Bone marrow (tissue), 2 donors: ENCODE measurements around the gene CRELD1.
A peak's percentile ranks its signal among the peaks of the same experiment; 100 is the strongest.
"Not testable (repeated sequence)": the region's sequence is repeated elsewhere in the genome, so short reads cannot be mapped to it uniquely, and the experiment has no call there.

Experiments
- DNase-seq, 2 donors: peaks; one replicate each; lab custom pipeline; 2025; lab: John Stamatoyannopoulos, UW

The CRELD1 gene, protein sequence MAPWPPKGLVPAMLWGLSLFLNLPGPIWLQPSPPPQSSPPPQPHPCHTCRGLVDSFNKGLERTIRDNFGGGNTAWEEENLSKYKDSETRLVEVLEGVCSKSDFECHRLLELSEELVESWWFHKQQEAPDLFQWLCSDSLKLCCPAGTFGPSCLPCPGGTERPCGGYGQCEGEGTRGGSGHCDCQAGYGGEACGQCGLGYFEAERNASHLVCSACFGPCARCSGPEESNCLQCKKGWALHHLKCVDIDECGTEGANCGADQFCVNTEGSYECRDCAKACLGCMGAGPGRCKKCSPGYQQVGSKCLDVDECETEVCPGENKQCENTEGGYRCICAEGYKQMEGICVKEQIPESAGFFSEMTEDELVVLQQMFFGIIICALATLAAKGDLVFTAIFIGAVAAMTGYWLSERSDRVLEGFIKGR

DNA sequence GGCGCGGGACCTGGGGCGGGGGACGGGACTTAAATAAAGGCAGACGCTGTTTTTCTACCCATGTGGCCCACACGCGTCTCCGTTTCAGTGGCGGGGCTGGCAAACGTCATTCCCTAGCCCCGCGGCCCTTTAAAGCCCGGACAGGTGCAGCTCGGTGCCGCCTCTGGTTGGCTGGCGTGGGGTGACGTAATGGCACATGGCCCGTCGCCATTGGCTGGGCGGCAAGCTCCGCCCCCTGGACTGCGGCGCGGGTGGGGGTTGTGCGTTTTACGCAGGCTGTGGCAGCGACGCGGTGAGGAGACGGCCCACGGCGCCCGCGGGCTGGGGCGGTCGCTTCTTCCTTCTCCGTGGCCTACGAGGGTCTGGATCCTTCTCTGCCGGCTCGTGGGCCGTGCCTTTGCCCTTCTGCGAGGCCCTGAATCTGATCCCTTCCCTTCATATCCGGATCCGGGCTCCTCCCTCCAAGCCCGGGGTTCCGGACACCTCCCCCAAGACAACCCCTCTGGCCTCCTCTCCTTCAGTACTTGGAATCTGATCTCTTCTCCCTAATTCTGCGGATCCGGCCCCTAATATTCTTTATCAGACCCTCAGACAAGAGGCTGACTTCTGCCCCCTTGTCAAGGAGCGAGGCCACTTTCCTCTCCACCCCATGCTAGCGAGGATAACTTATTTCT, at the start of gene CRELD1:
TSS of gene CRELD1 (plus strand) at position 274 of the 674 bp plus-strand sequence. CDS start 605 bp downstream, outside the sequence.
- peak; percentile 87 to 88 for DNase-seq

DNA sequence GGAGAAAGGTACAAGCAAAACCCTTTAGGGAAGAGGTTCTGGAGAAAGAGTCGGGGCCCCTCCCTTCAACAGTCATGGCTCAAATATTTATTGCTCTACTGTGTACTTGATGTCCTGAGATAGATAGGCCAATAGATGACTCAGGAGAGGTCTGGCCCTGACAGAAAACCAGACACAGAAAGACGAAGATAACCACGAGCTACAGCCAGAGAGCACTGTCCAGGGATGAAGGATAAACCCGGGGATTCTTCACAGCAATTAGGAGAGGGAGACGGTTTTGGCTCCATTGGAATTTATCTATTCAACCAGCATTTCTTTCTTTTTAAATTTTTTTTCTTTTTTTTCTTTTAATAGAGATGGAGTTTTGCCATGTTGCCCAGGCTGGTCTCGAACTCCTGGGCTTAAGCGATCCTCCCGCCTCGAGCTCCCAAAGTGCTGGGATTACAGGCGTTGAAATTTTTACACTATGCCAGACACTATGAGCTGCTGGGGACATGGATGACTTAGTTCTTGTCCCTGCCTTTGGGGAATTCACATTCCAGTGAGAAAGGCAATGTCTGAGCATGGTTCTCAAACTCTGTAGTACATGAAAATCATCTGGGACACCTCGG, 49.0 kb upstream of the CRELD1 start:
- DNase-seq = no peak

DNA sequence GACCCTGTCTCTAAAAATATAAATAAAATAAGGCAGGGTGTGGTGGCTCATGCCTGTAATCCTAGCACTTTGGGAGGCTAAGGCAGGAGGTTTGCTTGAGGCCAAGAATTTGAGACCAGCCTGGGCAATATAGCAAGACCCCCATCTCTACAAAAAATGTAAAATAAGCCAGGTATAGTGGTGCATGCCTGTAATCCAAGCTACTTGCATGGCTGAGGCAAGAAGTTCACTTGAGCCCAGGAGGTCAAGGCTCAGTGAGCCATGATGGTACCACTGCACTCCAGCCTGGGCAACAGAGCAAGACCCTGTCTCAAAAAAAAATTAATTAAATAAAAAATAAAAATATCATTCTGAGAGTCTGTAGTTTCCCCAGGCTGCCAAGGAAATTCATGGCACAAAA, 47.3 kb upstream of the CRELD1 start:
- no peak for DNase-seq

DNA sequence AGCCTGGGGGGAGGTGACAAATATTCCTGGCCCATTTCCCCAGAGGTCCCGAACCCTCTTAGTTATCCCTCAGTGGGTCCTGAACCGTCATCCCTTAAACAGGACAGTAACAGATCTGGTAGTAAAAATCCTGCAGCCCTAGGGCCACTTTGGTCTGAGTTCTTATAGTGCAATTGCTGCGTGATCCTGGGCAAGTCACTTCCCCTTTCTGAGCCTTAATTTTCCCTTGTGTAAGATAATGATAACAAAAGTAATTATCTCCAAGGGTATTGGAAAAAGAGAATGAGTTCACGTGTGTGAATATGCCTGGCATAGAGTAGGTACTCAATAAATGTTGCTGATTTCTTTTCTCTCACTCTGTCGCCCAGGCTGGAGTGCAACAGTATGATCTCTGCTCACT, 46.2 kb upstream of the CRELD1 start:
- no peak for DNase-seq

DNA sequence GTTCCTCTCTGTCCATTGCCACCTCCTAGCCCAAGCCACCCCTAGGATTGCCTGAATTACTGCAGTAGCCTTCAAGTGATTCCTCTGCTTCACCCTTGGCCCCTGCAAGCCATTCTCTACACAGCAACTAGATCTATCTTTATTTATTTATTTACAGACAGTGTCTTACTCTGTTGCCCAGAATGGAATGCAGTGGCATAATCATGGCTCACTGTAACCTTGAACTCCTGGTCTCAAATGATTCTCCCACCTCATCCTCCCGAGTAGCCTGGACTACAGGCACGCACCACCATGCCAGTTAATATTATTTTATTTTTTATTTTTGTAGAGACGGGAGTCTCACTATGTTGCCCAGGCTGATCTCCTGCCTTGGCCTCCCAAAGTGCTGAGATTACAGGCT, 45.1 kb upstream of the CRELD1 start:
- DNase-seq = no peak

DNA sequence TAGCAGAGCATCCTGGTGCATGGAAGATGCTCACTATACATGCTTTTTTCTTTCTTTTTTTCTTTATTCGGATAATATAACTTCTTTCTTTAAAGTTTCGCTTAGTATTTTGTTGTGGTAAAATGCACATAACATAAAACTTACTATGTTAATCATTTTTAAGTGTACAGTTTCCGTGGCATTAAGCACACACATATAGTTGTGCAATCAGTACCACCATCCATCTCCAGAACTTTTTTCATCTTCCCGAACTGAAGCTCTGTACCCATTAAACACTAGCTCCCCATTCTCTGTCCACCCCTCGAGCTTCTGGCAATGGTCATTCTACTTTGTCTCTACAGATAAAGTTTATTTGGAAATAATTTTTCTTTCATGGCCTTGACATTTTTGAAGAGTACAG, 44.2 kb upstream of the CRELD1 start:
- DNase-seq = no peak

DNA sequence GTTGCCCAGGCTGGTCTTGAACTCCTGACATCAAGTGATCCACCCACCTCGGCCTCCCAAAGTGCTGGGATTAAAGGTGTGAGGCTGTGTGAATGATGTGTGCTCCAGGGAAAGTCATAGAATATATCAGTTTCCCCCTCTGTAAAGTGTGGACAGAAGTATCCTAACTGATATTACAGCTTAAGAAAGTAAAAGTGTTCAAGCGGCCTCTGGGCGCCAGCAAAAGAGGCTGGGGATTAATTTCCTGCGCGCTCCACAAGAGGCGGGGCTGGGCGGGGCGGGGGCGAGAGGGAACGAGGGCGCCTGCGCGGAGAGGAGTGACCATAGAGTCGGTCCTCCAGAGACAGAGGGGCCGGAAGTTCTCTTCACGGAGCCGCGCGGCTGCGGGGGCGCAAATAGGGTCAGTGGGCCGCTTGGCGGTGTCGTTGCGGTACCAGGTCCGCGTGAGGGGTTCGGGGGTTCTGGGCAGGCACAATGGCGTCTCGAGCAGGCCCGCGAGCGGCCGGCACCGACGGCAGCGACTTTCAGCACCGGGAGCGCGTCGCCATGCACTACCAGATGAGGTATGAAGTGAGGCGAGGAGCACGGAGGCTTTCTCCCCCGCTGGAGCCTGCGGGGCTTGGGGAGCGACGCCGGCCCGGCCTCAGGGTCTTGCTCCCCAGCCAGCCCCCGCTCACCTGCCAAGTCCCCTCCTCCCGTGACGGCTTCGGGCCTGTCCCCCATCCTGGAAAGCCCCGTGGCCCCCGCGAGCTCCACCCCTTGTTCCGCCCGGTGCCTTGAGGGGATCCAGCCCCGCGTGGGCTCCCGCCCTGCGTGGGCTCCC, 43.2 kb upstream of the CRELD1 start, which contains the start of gene JAGN1:
TSS of gene JAGN1 (plus strand) at position 362 of the 823 bp plus-strand sequence. CDS start at position 475, 113 bp downstream.
- peak; percentile 82 to 94 for DNase-seq

DNA sequence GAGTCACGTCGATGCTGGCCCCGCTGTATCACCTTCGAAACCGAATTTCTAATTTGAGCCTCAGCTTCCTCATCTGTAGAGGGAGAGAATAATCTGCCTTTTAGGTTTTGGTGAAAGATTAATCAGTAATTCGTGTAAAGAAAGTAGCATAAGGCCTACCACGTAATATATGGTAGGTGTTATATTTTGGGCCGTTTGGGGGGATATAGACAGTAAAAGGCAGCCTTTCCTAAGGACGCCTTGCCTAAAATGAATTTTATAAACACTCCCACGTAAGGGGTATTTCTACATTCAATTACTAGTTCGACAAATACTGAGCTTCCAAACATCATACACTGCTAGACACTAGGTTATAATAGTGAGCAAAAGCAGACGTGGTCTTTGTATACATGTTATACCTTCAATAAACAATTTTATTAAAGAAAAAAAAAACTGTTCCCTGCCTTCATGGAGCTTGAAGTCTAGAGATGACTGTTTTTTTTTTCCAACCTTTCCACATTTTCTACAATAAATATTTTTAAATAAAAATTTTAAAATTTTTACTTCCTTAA, 42.5 kb upstream of the CRELD1 start:
- DNase-seq = no peak

DNA sequence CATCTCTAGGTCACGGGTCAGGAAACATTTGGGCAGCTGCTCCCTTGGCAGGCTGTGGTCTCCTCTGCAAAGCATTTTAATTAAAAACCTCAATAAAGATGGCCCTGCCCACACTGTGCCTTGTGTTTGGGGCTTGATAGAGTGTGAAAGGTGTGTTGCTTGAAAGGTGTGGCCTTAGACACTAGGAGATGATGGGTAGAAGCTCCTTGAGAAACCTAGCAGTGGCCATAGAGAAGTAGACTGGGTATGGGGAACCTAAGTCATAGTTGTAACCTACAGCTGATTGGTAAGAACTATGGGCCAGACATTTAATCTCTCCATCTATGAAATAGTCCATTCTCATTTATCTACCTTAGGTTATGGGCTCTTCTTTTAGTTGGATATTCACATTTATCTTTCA, 39.9 kb upstream of the CRELD1 start:
- no peak for DNase-seq

DNA sequence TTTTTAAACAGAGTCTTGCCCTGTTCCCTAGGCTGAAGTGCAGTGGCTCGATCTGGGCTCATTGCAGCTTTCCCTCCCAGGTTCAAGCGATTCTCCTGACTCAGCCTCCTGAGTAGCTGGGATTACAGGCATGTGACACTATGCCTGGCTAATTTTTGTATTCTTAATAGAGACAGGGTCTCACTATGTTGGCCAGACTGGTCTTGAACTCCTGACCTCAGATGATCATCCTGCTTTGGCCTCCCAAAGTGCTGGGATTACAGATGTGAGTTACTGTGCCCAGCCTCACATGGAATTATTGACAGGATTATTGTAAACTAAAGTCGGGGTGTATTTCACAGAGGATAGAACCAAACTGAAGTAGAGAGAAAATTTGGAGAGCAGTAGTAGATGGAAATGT, 37.9 kb upstream of the CRELD1 start:
- not testable (repeated sequence) for DNase-seq

DNA sequence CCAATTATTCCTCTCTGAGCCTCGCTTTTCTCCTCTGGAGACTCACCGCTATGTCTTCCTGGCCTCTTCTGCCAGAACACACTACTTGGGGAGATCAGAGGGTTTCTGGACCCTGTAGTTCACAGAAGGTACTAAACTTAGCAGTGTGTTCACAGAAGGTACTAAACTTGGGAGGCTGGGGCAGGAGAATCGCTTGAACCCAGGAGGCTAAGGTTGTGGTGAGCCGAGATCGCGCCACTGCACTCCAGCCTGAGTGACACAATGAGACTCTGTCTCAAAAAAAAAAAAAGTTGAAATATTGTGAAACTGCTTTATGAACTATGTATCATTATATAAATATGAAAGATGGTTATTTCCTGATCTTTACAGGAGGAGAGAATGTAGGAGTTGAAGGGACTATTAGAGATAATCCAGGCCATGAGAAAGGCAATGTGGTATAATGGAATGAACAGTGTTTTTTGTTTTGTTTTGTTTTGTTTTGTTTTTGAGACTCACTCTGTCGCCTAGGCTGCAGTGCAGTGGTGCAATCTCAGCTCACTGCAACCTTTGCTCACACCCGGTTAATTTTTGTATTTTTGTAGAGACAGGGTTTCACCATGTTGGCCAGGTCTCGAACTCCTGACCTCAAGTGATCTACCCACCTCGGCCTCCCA, 36.8 kb upstream of the CRELD1 start:
- DNase-seq = not testable (repeated sequence)

DNA sequence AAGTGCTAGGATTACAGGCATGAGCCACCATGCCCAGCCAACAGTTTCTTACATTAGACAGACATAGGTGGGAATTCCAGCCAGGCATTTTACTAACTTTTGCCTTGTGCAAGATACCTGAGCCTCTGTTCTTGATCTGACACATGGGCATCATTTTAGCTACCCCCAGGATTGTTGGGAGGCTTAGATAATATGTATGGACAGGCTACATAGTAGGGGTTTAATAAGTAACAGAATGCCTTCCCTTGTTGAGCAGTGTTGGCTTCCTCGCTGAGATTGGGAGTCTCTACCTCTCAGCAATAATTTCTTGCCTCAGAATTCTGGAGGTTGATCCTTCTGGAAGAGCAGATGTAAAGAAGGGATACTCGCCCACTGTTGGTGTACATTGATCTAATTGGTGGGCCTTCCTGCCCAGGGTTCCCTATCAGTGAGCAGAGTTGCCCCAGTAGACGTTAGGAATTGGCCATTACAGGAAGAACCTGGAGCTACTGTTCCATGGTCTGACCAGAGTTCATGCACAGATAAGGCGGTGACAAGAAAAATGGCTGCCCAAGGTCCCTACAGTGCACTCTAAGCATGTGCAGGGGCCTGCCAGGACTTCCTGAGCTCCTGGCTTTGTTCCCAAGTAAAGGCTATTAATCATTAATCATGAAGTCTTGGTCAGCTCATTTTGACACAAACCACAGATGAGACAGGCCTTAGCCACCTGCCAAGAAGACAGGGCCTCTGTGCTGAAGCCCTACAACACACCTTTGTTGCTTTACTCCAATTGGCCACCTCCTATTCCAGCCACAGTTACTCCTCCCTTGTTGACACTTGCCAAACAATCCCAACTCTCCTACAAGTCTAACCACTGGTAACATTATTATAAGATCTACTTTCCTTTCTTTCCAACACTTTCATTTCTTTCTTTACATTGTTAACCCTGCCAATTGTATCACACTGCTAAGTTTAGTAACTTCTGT, 35.9 kb upstream of the CRELD1 start:
- no peak for DNase-seq

DNA sequence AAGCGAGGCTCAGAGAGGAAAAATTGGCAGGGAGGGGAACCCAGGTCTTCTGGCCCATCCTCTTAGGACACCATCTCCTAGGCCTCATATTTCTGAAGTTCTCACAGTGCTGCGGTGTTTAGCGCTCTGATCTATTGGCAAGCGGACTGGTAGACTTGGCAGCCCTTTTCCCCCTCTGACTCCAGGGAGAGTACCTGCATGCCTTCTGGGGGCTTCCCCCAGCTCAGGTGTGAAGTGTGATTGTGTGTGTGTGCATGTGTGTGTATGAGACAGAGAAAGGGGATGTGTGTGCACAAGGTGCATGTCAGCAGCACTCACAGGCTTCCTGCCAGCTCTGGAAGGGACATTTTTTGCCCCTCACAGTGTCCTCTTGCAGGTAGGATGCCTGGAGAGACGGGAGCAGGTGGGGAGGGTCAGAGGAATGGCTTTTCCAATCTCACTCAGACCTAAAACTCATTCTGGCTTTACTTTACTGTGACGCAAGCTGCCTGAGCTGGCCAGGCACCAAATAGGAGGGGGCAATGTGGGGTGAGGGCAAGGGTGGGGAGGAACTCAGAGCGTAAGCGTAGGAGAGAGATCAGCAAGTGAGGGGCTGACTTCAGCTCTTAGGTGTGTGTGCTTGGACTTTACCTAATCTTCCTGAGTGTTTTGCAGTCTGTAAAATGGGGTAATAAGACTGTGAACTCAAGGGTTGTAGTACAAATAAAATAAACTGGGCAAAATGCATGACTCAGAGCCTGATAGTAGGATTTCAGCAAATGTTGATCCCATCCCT, 35.0 kb upstream of the CRELD1 start:
- no peak for DNase-seq

DNA sequence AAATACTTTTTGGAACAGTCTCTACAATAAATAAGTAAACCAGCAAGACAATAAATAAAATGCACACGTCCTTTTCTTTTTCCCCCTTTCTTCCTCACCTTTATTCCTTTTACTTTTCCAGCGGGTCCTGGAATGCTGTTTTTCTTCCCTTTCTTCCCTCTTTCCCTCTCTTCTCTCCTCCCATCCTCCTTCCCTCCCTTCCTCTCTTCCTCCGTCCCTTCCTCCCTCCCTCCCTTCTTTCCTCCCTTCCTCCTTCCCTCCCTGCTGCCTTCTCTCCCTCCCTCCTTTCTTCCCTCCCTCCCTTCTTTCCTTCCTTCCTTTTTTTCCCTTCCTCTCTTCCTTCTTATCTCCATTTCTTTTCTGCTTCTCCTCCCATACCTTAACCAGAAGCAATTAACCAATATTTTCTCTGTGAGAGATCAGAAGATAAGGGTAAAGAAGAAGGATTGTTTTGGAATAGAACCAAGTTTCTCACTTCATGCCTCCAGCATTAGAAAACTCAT, 34.3 kb upstream of the CRELD1 start:
- DNase-seq = no peak

DNA sequence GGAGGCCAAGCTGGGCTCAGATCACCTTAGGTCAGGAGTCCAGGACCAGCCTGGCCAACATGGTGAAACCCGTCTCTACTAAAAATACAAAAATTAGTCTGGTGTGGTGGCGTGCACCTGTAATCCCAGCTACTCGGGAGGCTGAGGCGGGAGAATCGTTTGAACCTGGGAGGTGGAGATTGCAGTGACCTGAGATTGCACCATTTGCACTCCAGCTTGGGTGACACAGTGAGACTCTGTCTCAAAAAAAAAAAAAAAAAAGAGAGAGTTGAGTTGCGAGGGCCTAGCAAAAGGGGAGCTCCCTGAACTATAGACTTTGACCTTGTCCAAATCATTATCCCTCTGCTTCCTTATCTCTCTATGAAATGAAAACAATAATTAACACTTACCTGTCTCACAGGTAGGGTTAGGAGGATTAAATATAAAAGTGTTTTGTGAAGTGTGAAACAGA, 32.6 kb upstream of the CRELD1 start:
- not testable (repeated sequence) for DNase-seq

DNA sequence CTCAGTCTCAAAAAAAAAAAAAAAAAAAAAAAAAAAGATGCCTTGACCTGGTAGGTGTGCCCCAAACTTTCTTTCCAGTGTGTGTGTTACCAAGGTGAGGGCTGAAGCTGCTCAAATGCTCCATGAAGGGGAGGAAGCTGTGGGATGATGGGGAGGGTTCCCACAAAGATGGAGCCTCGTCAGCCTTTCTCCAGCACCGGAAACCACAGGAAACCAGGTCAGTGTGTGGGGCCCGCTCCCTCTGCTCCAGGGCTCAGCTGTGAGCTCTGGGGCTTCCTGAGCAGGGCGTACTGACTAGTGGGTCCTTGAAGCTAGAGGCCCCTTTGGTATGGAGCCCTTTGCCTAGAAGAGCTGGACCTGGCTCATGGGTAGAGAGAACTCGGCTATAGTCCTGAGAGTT, 31.7 kb upstream of the CRELD1 start:
- DNase-seq = peak in 1 of 2 donors; percentile 47

DNA sequence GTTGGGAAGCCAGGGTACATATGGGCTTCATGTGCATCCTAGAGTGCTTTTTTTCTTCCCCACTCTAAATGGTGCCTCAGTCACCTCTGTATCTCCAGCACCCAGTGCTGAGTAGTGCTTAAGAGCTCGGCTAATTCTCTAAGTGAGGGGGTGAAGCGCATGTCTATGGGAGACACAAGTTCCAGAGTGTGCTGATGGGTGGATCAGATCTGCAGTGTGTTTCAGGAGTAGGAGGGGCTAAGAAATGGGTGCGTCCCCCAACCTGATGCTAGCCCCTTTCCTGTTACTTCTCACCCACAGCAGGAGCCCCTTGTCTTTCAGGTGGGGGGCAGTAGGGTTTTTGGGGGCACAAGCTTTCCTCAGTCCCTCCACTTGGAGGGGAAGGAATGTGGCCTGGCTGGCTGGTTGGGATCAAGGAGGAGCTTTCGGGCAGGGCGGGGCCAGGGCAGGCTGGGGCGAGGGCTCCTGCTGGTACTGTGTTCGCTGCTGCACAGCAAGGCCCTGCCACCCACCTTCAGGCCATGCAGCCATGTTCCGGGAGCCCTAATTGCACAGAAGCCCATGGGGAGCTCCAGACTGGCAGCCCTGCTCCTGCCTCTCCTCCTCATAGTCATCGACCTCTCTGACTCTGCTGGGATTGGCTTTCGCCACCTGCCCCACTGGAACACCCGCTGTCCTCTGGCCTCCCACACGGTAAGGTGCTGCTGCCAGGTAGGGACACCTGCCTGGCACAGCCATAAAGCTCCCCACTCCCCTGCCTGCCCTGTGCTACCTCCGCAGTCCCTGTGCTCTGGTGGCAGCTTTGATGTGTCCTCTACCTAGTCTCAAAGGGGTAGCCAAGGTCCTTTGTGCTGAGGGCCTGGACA, 31.0 kb upstream of the CRELD1 start, which contains the start of gene IL17RE:
TSS of gene IL17RE (plus strand) at position 477 of the 866 bp plus-strand sequence. CDS start at position 562, 85 bp downstream.
- no peak for DNase-seq

DNA sequence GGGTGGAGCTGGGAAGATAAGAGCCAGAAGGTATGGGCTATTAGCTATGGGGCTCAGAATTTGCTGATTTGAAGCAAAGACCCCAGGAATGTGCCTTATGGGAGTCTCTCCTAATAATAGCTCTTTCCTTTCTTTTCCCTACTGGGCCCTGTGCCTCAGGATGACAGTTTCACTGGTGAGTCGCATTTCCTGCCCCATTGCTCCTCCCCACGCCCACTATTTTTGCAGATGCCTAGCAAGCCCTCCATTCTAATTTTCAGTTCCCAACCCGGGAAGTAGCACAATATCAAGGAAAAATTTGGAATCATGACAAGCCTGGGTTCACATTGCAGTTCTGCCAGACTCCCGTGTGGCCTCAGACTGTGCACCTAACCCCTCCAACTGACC, 30.4 kb upstream of the CRELD1 start:
- peak in 1 of 2 donors; percentile 8 for DNase-seq
